SU-DHL-6 (cell line): ENCODE data around the gene TSKS.

Source experiments
- H2AFZ ChIP-seq: fragments of 200-600 bp; sonication (generic); 2 replicates; pipeline ENCODE4 v1.6.1; 2014; ENCODE audit warnings: low read depth, mild to moderate bottlenecking, moderate library complexity, mixed read lengths, antibody characterized with exemption, low read length; ENCODE audit not compliant: severe bottlenecking
- H3F3A ChIP-seq: fragments of 200-600 bp; shearing (Covaris generic); 2 replicates; pipeline ENCODE4 v1.6.0; 2016; ENCODE audit warnings: antibody characterized with exemption, mild to moderate bottlenecking; ENCODE audit not compliant: insufficient read depth
- H3K27ac ChIP-seq: fragments of 200-600 bp; sonication (generic); 2 replicates; pipeline ENCODE4 v1.5.1; 2016; ENCODE audit warnings: low read depth, mild to moderate bottlenecking, low read length, moderate library complexity, mixed read lengths
- H3K27me3 ChIP-seq: fragments of 200-600 bp; sonication (generic), shearing (Covaris generic); 2 replicates; pipeline ENCODE4 v1.6.0; 2014; ENCODE audit warnings: mild to moderate bottlenecking, low read length
- H3K36me3 ChIP-seq: fragments of 200-600 bp; sonication (generic); 2 replicates; pipeline ENCODE4 v1.6.1; 2014; ENCODE audit warnings: mild to moderate bottlenecking, low read length, mixed read lengths
- H3K4me2 ChIP-seq: fragments of 300-600, 200-600 bp; shearing (Covaris generic), sonication (generic); 2 replicates; pipeline ENCODE4 v1.6.0; 2014; ENCODE audit warnings: low read length, low read depth, mild to moderate bottlenecking; ENCODE audit not compliant: poor library complexity, severe bottlenecking
- H3K4me3 ChIP-seq: fragments of 200-600 bp; sonication (generic); 2 replicates; pipeline ENCODE4 v1.5.1; 2014; ENCODE audit warnings: antibody characterized with exemption, low read length, mild to moderate bottlenecking, mixed read lengths; ENCODE audit not compliant: insufficient read depth, poor library complexity, severe bottlenecking
- H3K79me2 ChIP-seq: fragments of 200-600 bp; sonication (generic); 2 replicates; pipeline ENCODE4 v1.6.1; 2014; ENCODE audit warnings: mild to moderate bottlenecking, low read length, moderate library complexity; ENCODE audit not compliant: insufficient read depth
- H3K9ac ChIP-seq: fragments of 200-600 bp; sonication (generic); 2 replicates; pipeline ENCODE4 v1.7.0; 2014; ENCODE audit warnings: mild to moderate bottlenecking, low read length
- H3K9me2 ChIP-seq: fragments of 200-600 bp; sonication (generic); replicated peaks from 2 replicates; pipeline ENCODE4 v1.6.1; 2014; ENCODE audit warnings: low read length; ENCODE audit not compliant: insufficient read depth
- H3K9me3 ChIP-seq: fragments of 200-600 bp; sonication (generic); 2 replicates; pipeline ENCODE4 v1.6.1; 2014; ENCODE audit warnings: low read length, mixed read lengths; ENCODE audit not compliant: insufficient read depth
- H4K20me1 ChIP-seq: fragments of 200-600 bp; sonication (generic); 2 replicates; pipeline ENCODE4 v1.6.1; 2014; ENCODE audit warnings: low read depth, mild to moderate bottlenecking, antibody characterized with exemption, low read length, moderate library complexity, mixed read lengths
- EZH2phosphoT487 ChIP-seq: fragments of 200-600 bp; sonication (generic), shearing (Covaris generic); conservative IDR thresholded peaks from 2 replicates; pipeline ENCODE4 v1.6.1; 2018; ENCODE audit warnings: mild to moderate bottlenecking, antibody characterized with exemption, low read length, moderate library complexity, mixed read lengths
- TF ChIP-seq, protein P1 (sequence below): fragments of 200-600 bp; sonication (generic); IDR thresholded peaks from one replicate; pipeline ENCODE4 v1.5.1; 2017; ENCODE audit warnings: antibody characterized with exemption, mild to moderate bottlenecking, low read length, moderate library complexity; ENCODE audit not compliant: insufficient read depth, poor library complexity, severe bottlenecking

TSKS gene

DNA sequence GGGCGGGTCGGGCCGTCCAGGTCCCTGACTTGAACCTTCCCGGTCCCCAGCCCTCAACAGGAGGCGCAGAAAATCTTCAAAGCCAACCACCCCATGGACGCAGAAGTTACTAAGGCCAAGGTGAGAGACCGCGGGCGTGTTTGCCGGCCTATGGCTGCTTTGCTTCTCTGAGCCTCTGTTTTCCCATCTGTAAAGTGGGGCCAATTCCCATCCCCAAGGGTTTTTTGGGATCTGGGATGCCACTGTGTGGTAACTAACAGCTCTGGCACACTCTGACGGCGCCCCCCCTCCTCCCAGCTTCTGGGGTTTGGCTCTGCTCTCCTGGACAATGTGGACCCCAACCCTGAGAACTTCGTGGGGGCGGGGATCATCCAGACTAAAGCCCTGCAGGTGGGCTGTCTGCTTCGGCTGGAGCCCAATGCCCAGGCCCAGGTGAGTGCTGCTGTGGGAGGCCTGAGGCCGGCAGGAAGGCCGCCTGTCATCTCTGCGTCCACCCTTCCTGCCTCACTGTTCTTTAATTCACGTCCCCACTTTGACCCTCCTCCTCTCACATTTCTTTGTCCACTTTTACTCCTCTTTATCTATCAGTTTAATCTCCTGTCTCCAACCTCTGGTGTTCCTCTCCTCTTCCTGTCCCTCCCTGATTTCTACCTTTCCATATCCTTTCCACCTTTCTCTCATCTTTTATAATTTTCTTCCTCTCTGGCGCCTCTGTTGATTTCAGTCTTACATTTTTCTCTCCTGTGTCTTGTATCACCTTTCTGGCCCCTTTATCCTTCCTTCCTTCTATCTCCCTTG is 42.9 kb upstream of the TSKS start:
- Histone ChIP-seq H3K36me3 (no peaks in the 10 kb centered on the region), H3K4me2 (no peak overlapping the region)

DNA sequence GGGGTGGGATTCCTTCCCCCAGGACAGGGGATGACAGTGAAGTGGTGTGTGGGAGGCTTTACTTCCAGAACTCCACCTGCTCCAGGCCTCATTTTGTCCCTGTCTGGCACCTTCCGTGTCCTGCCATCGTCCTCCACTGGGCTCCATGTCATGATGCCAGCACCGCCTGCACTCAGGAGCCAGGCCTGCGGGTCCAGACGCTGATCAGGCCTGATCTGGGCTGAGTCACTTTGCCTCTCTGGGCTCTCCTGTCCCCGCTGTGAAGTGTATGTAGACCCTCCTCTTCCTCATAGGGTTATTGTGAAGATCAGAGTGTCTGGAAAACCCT is 40.4 kb upstream of the TSKS start:
- H2AFZ ChIP-seq = no peak overlapping the region
- H3K4me3 ChIP-seq = no peak overlapping the region
- no peaks in the 10 kb centered on the region for H3K36me3 ChIP-seq
- H4K20me1 ChIP-seq = no peaks in the 10 kb centered on the region
- H3K4me2 ChIP-seq = no peak overlapping the region
- TF ChIP-seq, protein P1, sequence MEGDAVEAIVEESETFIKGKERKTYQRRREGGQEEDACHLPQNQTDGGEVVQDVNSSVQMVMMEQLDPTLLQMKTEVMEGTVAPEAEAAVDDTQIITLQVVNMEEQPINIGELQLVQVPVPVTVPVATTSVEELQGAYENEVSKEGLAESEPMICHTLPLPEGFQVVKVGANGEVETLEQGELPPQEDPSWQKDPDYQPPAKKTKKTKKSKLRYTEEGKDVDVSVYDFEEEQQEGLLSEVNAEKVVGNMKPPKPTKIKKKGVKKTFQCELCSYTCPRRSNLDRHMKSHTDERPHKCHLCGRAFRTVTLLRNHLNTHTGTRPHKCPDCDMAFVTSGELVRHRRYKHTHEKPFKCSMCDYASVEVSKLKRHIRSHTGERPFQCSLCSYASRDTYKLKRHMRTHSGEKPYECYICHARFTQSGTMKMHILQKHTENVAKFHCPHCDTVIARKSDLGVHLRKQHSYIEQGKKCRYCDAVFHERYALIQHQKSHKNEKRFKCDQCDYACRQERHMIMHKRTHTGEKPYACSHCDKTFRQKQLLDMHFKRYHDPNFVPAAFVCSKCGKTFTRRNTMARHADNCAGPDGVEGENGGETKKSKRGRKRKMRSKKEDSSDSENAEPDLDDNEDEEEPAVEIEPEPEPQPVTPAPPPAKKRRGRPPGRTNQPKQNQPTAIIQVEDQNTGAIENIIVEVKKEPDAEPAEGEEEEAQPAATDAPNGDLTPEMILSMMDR = no peak
- no peak for TF ChIP-seq EZH2phosphoT487
- H3K27ac ChIP-seq = no peak overlapping the region
- H3K9me3 ChIP-seq = no peaks in the 10 kb centered on the region
- H3K79me2 ChIP-seq = no peaks in the 10 kb centered on the region
- H3F3A ChIP-seq = no peaks in the 10 kb centered on the region
- no peak overlapping the region for H3K9ac ChIP-seq
- no peaks in the 10 kb centered on the region for H3K9me2 ChIP-seq
- H3K27me3 ChIP-seq = no peaks in the 10 kb centered on the region

More for the DNA sequence above, 42.9 kb upstream of the TSKS start:
- Histone ChIP-seq H3K27ac (no peak overlapping the region), H3K9me3 (no peaks in the 10 kb centered on the region), H3K4me3 (no peak overlapping the region), H3K27me3 (no peaks in the 10 kb centered on the region), H3K79me2 (no peaks in the 10 kb centered on the region), H3F3A (0 out of 2 replicates have a peak, but pooled peaks cover 3% of the 10 kb centered on the region), H4K20me1 (no peaks in the 10 kb centered on the region), H3K9me2 (no peaks in the 10 kb centered on the region), H2AFZ (no peak overlapping the region), H3K9ac (no peak overlapping the region)
- TF ChIP-seq, protein P1 = no peak
- no peak for TF ChIP-seq EZH2phosphoT487

DNA sequence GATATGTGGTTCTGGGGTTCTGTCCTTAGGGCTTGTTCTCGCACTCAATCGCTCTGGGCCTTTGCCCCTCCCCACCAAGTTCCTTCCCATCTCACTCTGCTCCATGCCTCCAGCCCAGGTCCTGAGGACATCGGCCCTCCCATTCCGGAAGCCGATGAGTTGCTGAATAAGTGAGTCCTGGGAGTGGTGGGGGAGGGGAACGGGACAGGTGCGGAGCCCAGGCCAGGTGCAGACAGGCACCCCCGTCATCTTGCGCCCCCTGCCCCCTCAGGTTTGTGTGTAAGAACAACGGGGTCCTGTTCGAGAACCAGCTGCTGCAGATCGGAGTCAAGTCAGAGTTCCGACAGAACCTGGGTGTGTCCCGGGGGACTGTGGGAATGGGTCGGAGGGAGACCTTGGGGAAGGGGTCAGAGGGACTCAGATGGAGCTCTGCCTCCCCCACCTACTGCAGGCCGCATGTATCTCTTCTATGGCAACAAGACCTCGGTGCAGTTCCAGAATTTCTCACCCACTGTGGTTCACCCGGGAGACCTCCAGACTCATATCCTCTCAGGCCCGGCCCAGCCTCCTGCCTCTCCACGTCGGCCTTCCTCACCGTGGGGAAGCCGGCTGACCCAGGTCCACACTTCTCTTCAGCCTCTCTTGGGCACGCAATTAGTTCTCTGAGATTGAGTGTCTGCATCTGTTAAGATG is 39.9 kb upstream of the TSKS start:
- H4K20me1 ChIP-seq = no peaks in the 10 kb centered on the region
- TF ChIP-seq EZH2phosphoT487 = no peak
- TF ChIP-seq, protein P1 = no peak
- H3K9ac ChIP-seq = no peak overlapping the region
- no peaks in the 10 kb centered on the region for H3K9me3 ChIP-seq
- H3F3A ChIP-seq = no peaks in the 10 kb centered on the region
- H3K27me3 ChIP-seq = no peaks in the 10 kb centered on the region
- H3K79me2 ChIP-seq = no peaks in the 10 kb centered on the region
- H3K36me3 ChIP-seq = no peaks in the 10 kb centered on the region
- H3K9me2 ChIP-seq = no peaks in the 10 kb centered on the region
- no peak overlapping the region for H3K27ac ChIP-seq
- no peak overlapping the region for H3K4me2 ChIP-seq
- H3K4me3 ChIP-seq = no peak overlapping the region
- no peak overlapping the region for H2AFZ ChIP-seq
